ENCODE results near the gene TNNI3K.

GRCh38 chr1:74197255-74197654, 37.9 kb upstream of the TNNI3K start:
- TF ChIP-seq EZH2phosphoT487 (IDR thresholded peaks at IDR 0.05; ENCODE audit: borderline replicate concordance, low read length): no peak
- TF ChIP-seq CTCF (conservative IDR thresholded peaks at IDR 0.05; ENCODE audit: low read depth, low read length): no peak
